Measurements from ENCODE around the gene SLC16A12.

Gene SLC16A12

GRCh38 chr10:89535171-89536012 lies at the start of gene SLC16A12:
Gene SLC16A12, minus strand, starts transcription at chr10:89535594. Its CDS starts 73,016 bp downstream, at chr10:89462578.
- DNase-seq (ENCODE audit: low spot score): no peak

- no peak for DNase-seq (ENCODE audit: low spot score)
Measured at GRCh38 chr10:89582022-89582421, 46.6 kb upstream of the SLC16A12 start.

GRCh38 chr10:89580243-89580642 lies 44.8 kb upstream of the SLC16A12 start:
- DNase-seq (ENCODE audit: low spot score): peak; percentile 15

GRCh38 chr10:89576696-89577095 lies 41.3 kb upstream of the SLC16A12 start:
- DNase-seq (ENCODE audit: low spot score): no peak

- no peak for DNase-seq (ENCODE audit: low spot score)
Measured at GRCh38 chr10:89576022-89576421, 40.6 kb upstream of the SLC16A12 start.

- DNase-seq (ENCODE audit: low spot score): no peak
Measured at GRCh38 chr10:89575031-89575430, 39.6 kb upstream of the SLC16A12 start.

GRCh38 chr10:89574368-89574767 lies 39.0 kb upstream of the SLC16A12 start:
- DNase-seq (ENCODE audit: low spot score): no peak

GRCh38 chr10:89567576-89568245 lies 32.3 kb upstream of the SLC16A12 start:
- DNase-seq (ENCODE audit: low spot score): no peak

GRCh38 chr10:89566992-89567391 lies 31.6 kb upstream of the SLC16A12 start:
- DNase-seq (ENCODE audit: low spot score): no peak

- no peak for DNase-seq (ENCODE audit: low spot score)
Measured at GRCh38 chr10:89566095-89566950, 30.9 kb upstream of the SLC16A12 start.

- no peak for DNase-seq (ENCODE audit: low spot score)
Measured at GRCh38 chr10:89565180-89565579, 29.8 kb upstream of the SLC16A12 start.

- DNase-seq (ENCODE audit: low spot score): peak; percentile 58
Measured at GRCh38 chr10:89563861-89564478, 28.6 kb upstream of the SLC16A12 start.

- no peak for DNase-seq (ENCODE audit: low spot score)
Measured at GRCh38 chr10:89563311-89563710, 27.9 kb upstream of the SLC16A12 start.

- no peak for DNase-seq (ENCODE audit: low spot score)
Measured at GRCh38 chr10:89556600-89556999, 21.2 kb upstream of the SLC16A12 start.

- no peak for DNase-seq (ENCODE audit: low spot score)
Measured at GRCh38 chr10:89555688-89556445, 20.5 kb upstream of the SLC16A12 start.

GRCh38 chr10:89554433-89554832 lies 19.0 kb upstream of the SLC16A12 start:
- no peak for DNase-seq (ENCODE audit: low spot score)

GRCh38 chr10:89553064-89553734 lies 17.8 kb upstream of the SLC16A12 start:
- DNase-seq (ENCODE audit: low spot score): no peak

GRCh38 chr10:89552213-89552612 lies 16.8 kb upstream of the SLC16A12 start:
- no peak for DNase-seq (ENCODE audit: low spot score)

- DNase-seq (ENCODE audit: low spot score): no peak
Measured at GRCh38 chr10:89550509-89550908, 15.1 kb upstream of the SLC16A12 start.

GRCh38 chr10:89549510-89549909 lies 14.1 kb upstream of the SLC16A12 start:
- DNase-seq (ENCODE audit: low spot score): no peak

- no peak for DNase-seq (ENCODE audit: low spot score)
Measured at GRCh38 chr10:89548673-89549072, 13.3 kb upstream of the SLC16A12 start.

All from Ammon's horn (tissue), 1 donor.